Heart left ventricle (tissue), 16 donors: ENCODE data around the gene HPS5. TPM values are rescaled to one million over a fixed set of nuclear protein-coding genes. Genes with fewer than 3 reads are reported as not detected.
A peak's percentile ranks its signal among the peaks of the same experiment; 100 is the strongest.

ENCODE experiments used
- ATAC-seq, 4 donors: fragments of 200-7000 bp; cut with Tn5 transposase; one replicate each; pipeline ENCODE4 v1.9.1; 2020 to 2022; ENCODE audit warnings: moderate library complexity in 4 of 4, mild to moderate bottlenecking in 3 of 4, moderate number of reproducible peaks in 1 of 4
- DNase-seq, 5 donors: peaks; one replicate each; pipeline ENCODE4 v3.0.0-alpha.2; 2020
- H3K27ac ChIP-seq, 12 donors: fragments of 200-600 bp; sonication (generic) in 4 of 12; one replicate each; pipeline versions ENCODE4 v1.5.0 to v1.8.0; 2016 to 2022; ENCODE audit warnings: mild to moderate bottlenecking in 2 of 12
- H3K27me3 ChIP-seq, 9 donors: fragments of 200-600 bp; sonication (generic) in 2 of 9; one replicate each; pipeline versions ENCODE4 v1.5.1 to v1.8.0; 2016 to 2022; ENCODE audit warnings: mild to moderate bottlenecking in 3 of 9
- H3K36me3 ChIP-seq, 9 donors: fragments of 200-600 bp; sonication (generic) in 2 of 9; one replicate each; pipeline versions ENCODE4 v1.5.0 to v1.8.0; 2018 to 2022; ENCODE audit warnings: mild to moderate bottlenecking in 2 of 9
- H3K4me1 ChIP-seq, 12 donors: fragments of 200-600 bp; sonication (generic) in 4 of 12; one replicate each; pipeline versions ENCODE4 v1.5.0 to v1.8.0; 2016 to 2022; ENCODE audit warnings: mild to moderate bottlenecking in 3 of 12
- H3K4me3 ChIP-seq, 12 donors: fragments of 200-600 bp; sonication (generic) in 4 of 12; one replicate each; pipeline versions ENCODE4 v1.5.0 to v1.8.0; 2017 to 2022; ENCODE audit warnings: mild to moderate bottlenecking in 9 of 12, moderate library complexity in 4 of 12
- H3K9me3 ChIP-seq, 12 donors: fragments of 200-600 bp; sonication (generic) in 4 of 12; one replicate each; pipeline versions ENCODE4 v1.5.0 to v1.8.0; 2016 to 2022; ENCODE audit warnings: mild to moderate bottlenecking in 1 of 12
- POLR2A ChIP-seq, 2 donors: fragments of 450-650 bp; IDR thresholded peaks; one replicate each; pipeline ENCODE4 v1.6.1; 2017; ENCODE audit warnings: antibody characterized with exemption in 2 of 2, mild to moderate bottlenecking in 2 of 2, moderate library complexity in 2 of 2
- WGBS, 4 donors: extraction: QIAGEN DNeasy Blood & Tissue Kit in 2 of 4; methylation state at CpG; one replicate each; pipeline versions ENCODE4 v1.1.5 to v1.1.7; 2013 to 2018; 5-methylcytosine and 5-hydroxymethylcytosine counted together
- intact Hi-C, 10 donors: fragments of 100-400 bp; cut with DNase I; formaldehyde crosslinking; loops; one replicate each; pipeline versions ENCODE4 v1.11.1 to v1.14.2; 2022
- polyA plus RNA-seq, 2 donors: library from polyadenylated mRNA; stranded (reverse); fragments of 200-250 nt; gene quantifications; one replicate each; pipeline ENCODE4 v1.2.3, GENCODE V29; 2013
- total RNA-seq, 9 donors: library from RNA; depleted of rRNA in 2 of 9; stranded (reverse); fragments of >200 nt in 2 of 9; fragmentation: NEBNext Ultra II Directional in 3 of 9; extraction: Animal tissue kit (Norgen Biotek cat#: 25700) in 3 of 9; gene quantifications; one replicate each; pipeline versions ENCODE4 v1.1.0 to v1.2.4, GENCODE V29; 2016 to 2023
- TF ChIP-seq, protein P1 (sequence below), 12 donors: fragments of 200-600 bp; sonication (generic) in 4 of 12; IDR thresholded peaks; one replicate each; pipeline versions ENCODE4 v1.5.0 to v1.8.0; 2018 to 2022; ENCODE audit warnings: antibody characterized with exemption in 12 of 12, mild to moderate bottlenecking in 5 of 12
- donor health status: ischemic (EF 13 %, LVEDD 7.1; RV severe dilation, severe dysfunction).
- donor health status: healthy with polysubstance abuse.
- donor health status: DM: no; HTN: yes; CAD: no.
- donor health status: DM: no; HTN: no; CAD: no.
- donor health status: ischemic (EF 25% LVEDD 6.9; RV normal size, moderate dysfunction).
- donor health status: ischemic (EF 25% LVEDD 5.7; RV mildly dilated, moderate dysfunction).
- donor health status: healthy.
- donor health status: DM: yes; HTN: yes; CAD: no.
- donor health status: ischemic (EF 35%, LVEDD 5.7; RV mildly dilated, moderate dysfunction).
- donor health status: nonischemic (EF 11% LVEDD 7.7; RV severe dilation, severe dysfunction).
- donor health status: DM: yes; HTN: yes; CAD: no.
- donor health status: PGD.
- donor health status: ischemic (EF 29% LVEDD 5.4; RV normal size, mild dysfunction).
- donor health status: nonischemic (EF 23%, LVEDD 6.1; RV moderate dilation, normal function).

Gene HPS5
- total and polyA plus RNA-seq, 11 donors, result 6.1 to 19.3 (median 11.9) TPM

DNA sequence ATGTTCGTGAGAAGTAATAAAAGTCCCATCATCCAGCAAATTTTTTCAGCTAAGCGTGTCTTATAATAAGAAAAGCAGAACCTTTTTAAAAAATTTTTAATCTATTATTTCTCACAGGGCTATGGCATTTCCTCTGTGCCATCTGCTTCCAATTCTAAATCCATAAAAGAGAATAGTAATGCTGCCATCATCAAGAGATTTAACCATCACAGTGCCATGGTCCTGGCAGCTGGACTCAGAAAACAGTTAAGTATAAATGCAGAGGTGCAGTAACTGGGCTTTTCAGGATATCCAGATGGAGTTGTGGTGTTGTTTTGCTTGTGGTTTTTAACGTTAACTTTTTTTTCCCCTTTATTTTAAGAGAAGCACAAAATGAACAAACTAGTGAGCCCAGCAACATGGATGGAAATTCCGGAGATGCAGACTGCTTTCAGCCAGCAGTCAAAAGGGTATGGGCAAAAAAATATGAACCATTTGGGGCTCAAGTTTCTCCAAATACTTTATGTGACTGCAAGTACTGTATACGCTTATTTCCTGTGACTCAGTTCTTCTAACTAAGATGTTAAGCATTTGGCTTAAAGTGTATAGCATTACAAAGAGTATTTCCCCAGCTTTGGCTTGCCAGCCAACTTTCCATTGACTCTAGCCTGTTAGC is 25.7 kb upstream of the HPS5 start:
- TF ChIP-seq POLR2A (IDR thresholded peaks at IDR 0.05), result no peak
- TF ChIP-seq, protein P1, sequence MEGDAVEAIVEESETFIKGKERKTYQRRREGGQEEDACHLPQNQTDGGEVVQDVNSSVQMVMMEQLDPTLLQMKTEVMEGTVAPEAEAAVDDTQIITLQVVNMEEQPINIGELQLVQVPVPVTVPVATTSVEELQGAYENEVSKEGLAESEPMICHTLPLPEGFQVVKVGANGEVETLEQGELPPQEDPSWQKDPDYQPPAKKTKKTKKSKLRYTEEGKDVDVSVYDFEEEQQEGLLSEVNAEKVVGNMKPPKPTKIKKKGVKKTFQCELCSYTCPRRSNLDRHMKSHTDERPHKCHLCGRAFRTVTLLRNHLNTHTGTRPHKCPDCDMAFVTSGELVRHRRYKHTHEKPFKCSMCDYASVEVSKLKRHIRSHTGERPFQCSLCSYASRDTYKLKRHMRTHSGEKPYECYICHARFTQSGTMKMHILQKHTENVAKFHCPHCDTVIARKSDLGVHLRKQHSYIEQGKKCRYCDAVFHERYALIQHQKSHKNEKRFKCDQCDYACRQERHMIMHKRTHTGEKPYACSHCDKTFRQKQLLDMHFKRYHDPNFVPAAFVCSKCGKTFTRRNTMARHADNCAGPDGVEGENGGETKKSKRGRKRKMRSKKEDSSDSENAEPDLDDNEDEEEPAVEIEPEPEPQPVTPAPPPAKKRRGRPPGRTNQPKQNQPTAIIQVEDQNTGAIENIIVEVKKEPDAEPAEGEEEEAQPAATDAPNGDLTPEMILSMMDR (IDR thresholded peaks at IDR 0.05), result no peak
- no peak overlapping the region for H3K27ac ChIP-seq
- WGBS, 4 donors, result 90 to 93% (median 92%) methylated on average over 5 of the region's 5 CpGs
- H3K4me1 ChIP-seq, result no peaks in the 10 kb centered on the region
- no peaks in the 10 kb centered on the region for H3K27me3 ChIP-seq
- H3K36me3 ChIP-seq, result peaks cover 0 to 97% (median 83%) of the 10 kb centered on the region in 9 donors
- no peaks in the 10 kb centered on the region for H3K9me3 ChIP-seq
- intact Hi-C loops, result no loop called here
- H3K4me3 ChIP-seq, result no peak overlapping the region
- DNase-seq (no peak), ATAC-seq (no peak)

DNA sequence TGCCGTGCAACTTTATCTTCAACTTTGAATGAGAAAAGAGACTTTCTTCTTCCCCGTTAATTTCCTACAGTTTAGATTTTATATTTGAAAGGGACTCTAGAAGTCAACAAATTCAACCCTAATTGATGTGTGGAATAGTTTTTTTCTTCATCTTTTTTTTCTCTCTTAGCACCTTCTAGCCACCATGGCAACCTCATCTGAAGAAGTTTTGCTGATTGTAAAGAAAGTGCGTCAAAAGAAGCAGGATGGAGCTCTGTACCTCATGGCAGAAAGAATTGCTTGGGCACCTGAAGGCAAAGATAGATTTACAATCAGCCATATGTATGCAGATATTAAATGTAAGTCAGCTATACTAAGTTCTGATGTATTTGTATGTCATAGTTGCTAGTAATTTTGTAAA is 11.0 kb upstream of the HPS5 start:
- no peak overlapping the region for H3K27ac ChIP-seq
- no peaks in the 10 kb centered on the region for H3K9me3 ChIP-seq
- ATAC-seq (no peak), DNase-seq (no peak)
- H3K36me3 ChIP-seq, result peaks cover 0 to 84% (median 73%) of the 10 kb centered on the region in 9 donors
- H3K27me3 ChIP-seq, result no peaks in the 10 kb centered on the region
- WGBS, 4 donors, result 95 to 97% (median 97%) methylated on average over 3 of the region's 3 CpGs
- TF ChIP-seq, protein P1 (IDR thresholded peaks at IDR 0.05), result no peak
- no peak for TF ChIP-seq POLR2A (IDR thresholded peaks at IDR 0.05)
- no peak overlapping the region for H3K4me3 ChIP-seq
- intact Hi-C loops, result no loop called here
- peaks cover 0 to 27% (median under 1%) of the 10 kb centered on the region in 12 donors for H3K4me1 ChIP-seq

DNA sequence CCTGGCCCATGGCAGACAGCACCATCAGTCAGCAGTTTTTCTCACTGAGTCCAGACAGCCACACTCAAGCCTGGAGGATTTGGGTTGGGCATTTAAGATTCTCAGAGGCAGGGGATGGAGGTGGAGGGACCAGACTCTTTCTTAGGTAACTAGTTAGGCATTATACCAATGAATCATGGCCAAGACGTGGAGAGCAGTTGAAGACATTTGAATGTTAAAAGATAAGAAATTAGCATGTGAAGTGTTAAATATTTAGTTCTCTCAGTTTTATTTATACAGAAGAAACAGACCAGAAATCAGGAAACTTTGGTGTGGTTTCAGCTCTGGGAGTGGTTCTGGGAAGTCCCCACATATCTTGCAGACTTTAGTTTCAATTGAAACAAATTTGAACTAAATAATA is 10.4 kb upstream of the HPS5 start:
- DNase-seq (no peak), ATAC-seq (no peak)
- TF ChIP-seq POLR2A (IDR thresholded peaks at IDR 0.05), result no peak
- TF ChIP-seq, protein P1 (IDR thresholded peaks at IDR 0.05), result no peak
- Histone ChIP-seq H3K9me3 (no peaks in the 10 kb centered on the region), H3K36me3 (peaks cover 0 to 83% (median 71%) of the 10 kb centered on the region in 9 donors), H3K4me3 (no peak overlapping the region), H3K27ac (peak overlapping the region in 1 of 12 donors; percentile 63), H3K27me3 (no peaks in the 10 kb centered on the region), H3K4me1 (peaks cover 0 to 31% (median 5%) of the 10 kb centered on the region in 12 donors)
- intact Hi-C loops, result no loop called here
- WGBS, 4 donors, result 50 to 83% (median 67%) methylated on average over 1 of the region's 1 CpG

DNA sequence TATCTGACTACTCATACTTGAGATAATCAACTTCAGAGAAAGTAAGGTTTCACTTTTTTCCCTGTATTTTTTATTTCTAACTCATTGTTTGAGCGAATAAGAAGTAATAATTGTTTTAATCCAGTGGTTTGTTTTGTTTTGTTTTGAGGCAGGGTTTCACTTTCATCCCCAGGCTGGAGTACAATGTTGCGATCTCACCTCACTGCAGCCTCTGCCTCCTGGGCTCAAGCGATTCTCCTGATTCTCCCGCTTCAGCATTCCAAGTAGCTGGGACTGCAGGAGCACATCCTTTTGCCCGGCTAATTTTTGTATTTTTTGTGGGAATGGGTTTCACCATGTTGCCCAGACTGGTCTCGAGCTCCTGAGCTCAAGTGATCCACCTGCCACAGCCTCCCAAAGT is 9.0 kb upstream of the HPS5 start:
- peaks cover 0 to 37% (median 8%) of the 10 kb centered on the region in 12 donors for H3K4me1 ChIP-seq
- peaks cover 0 to 83% (median 65%) of the 10 kb centered on the region in 9 donors for H3K36me3 ChIP-seq
- ATAC-seq (no peak), DNase-seq (no peak)
- TF ChIP-seq, protein P1 (IDR thresholded peaks at IDR 0.05), result no peak
- no peak for TF ChIP-seq POLR2A (IDR thresholded peaks at IDR 0.05)
- H3K9me3 ChIP-seq, result no peaks in the 10 kb centered on the region
- WGBS, 4 donors, result 92 to 98% (median 97%) methylated on average over 6 of the region's 6 CpGs
- H3K27me3 ChIP-seq, result no peaks in the 10 kb centered on the region
- peak overlapping the region in 1 of 12 donors; percentile 13 for H3K27ac ChIP-seq
- H3K4me3 ChIP-seq, result no peak overlapping the region
- intact Hi-C loops, result no loop called here
